Liver (tissue), 9 donors: Measurements from ENCODE around the gene HRH2. TPM values are rescaled to one million over a fixed set of nuclear protein-coding genes. Genes with fewer than 3 reads are reported as not detected.

ENCODE experiments used
- DNase-seq: peaks from one replicate; pipeline ENCODE4 v3.0.0-alpha.2; 2017; ENCODE audit warnings: low spot score
- H3K27ac ChIP-seq, 2 donors: one replicate each; pipeline ENCODE4 v1.7.0; 2013; ENCODE audit warnings: inconsistent platforms in 2 of 2, low read length in 2 of 2, control low read depth in 1 of 2, low read depth in 1 of 2, mild to moderate bottlenecking in 1 of 2
- H3K27me3 ChIP-seq, 4 donors: one replicate each; pipeline versions ENCODE4 v1.6.1 to v1.7.0; 2013; ENCODE audit warnings: low read length in 3 of 4, inconsistent platforms in 1 of 4, mild to moderate bottlenecking in 1 of 4, moderate library complexity in 1 of 4; ENCODE audit not compliant: control insufficient read depth in 4 of 4, insufficient read depth in 4 of 4
- H3K36me3 ChIP-seq, 4 donors: one replicate each; pipeline versions ENCODE4 v1.6.1 to v1.7.0; 2013; ENCODE audit warnings: low read length in 3 of 4, mild to moderate bottlenecking in 3 of 4, low read depth in 1 of 4, moderate library complexity in 1 of 4; ENCODE audit not compliant: control insufficient read depth in 4 of 4, insufficient read depth in 3 of 4
- H3K4me1 ChIP-seq, 4 donors: one replicate each; pipeline versions ENCODE4 v1.6.1 to v1.7.0; 2013; ENCODE audit warnings: low read length in 3 of 4, mild to moderate bottlenecking in 3 of 4, moderate library complexity in 1 of 4; ENCODE audit not compliant: control insufficient read depth in 4 of 4, insufficient read depth in 4 of 4
- H3K4me3 ChIP-seq, 3 donors: one replicate each; pipeline versions ENCODE4 v1.6.1 to v1.7.0; 2013; ENCODE audit warnings: low read length in 3 of 3, control low read depth in 1 of 3, low read depth in 1 of 3, mild to moderate bottlenecking in 1 of 3
- H3K9ac ChIP-seq, 2 donors: one replicate each; pipeline ENCODE4 v1.7.0; 2013; ENCODE audit warnings: low read length in 2 of 2, mild to moderate bottlenecking in 2 of 2, moderate library complexity in 2 of 2, control low read depth in 1 of 2, low read depth in 1 of 2
- H3K9me3 ChIP-seq, 4 donors: one replicate each; pipeline versions ENCODE4 v1.6.1 to v1.7.0; 2013; ENCODE audit warnings: low read length in 3 of 4; ENCODE audit not compliant: control insufficient read depth in 4 of 4
- ATF3 ChIP-seq: IDR thresholded peaks from 2 replicates; pipeline ENCODE4 v1.6.1; 2016; ENCODE audit warnings: antibody characterized with exemption
- CTCF ChIP-seq: fragments of 150-350 bp; IDR thresholded peaks from 2 replicates; pipeline ENCODE4 v1.5.1; 2017; ENCODE audit warnings: improper control_type of control experiment, low read depth, low read length; ENCODE audit not compliant: missing input control
- EGR1 ChIP-seq, 2 donors: IDR thresholded peaks; 2 replicates each; pipeline ENCODE4 v1.6.1; 2016 to 2018; ENCODE audit warnings: antibody characterized with exemption in 2 of 2, low read depth in 2 of 2
- FOXA1 ChIP-seq: IDR thresholded peaks from 2 replicates; pipeline ENCODE4 v1.6.1; 2016; ENCODE audit warnings: antibody characterized with exemption
- FOXA2 ChIP-seq: IDR thresholded peaks from 2 replicates; pipeline ENCODE4 v1.6.1; 2016; ENCODE audit warnings: antibody characterized with exemption
- GABPA ChIP-seq, 2 donors: IDR thresholded peaks in 1 of 2; conservative IDR thresholded peaks in 1 of 2; 2 replicates each; pipeline ENCODE4 v1.6.1; 2016; ENCODE audit warnings: antibody characterized with exemption in 2 of 2, mild to moderate bottlenecking in 1 of 2, moderate library complexity in 1 of 2
- HNF4A ChIP-seq, 2 donors: conservative IDR thresholded peaks; 2 replicates each; pipeline ENCODE4 v1.6.1; 2016; ENCODE audit warnings: antibody characterized with exemption in 2 of 2, mild to moderate bottlenecking in 2 of 2
- HNF4G ChIP-seq: IDR thresholded peaks from 2 replicates; pipeline ENCODE4 v1.6.1; 2016; ENCODE audit warnings: antibody characterized with exemption
- JUND ChIP-seq, 2 donors: IDR thresholded peaks; 2 replicates each; pipeline ENCODE4 v1.6.1; 2016; ENCODE audit warnings: antibody characterized with exemption in 2 of 2
- MAX ChIP-seq: IDR thresholded peaks from 2 replicates; pipeline ENCODE4 v1.6.1; 2016; ENCODE audit warnings: antibody characterized with exemption
- NR2F2 ChIP-seq: IDR thresholded peaks from 2 replicates; pipeline ENCODE4 v1.6.1; 2016; ENCODE audit warnings: antibody characterized with exemption
- RAD21 ChIP-seq, 2 donors: IDR thresholded peaks; 2 replicates each; pipeline ENCODE4 v1.6.1; 2016; ENCODE audit warnings: antibody characterized with exemption in 2 of 2, mild to moderate bottlenecking in 2 of 2
- REST ChIP-seq: IDR thresholded peaks from 2 replicates; pipeline ENCODE4 v1.6.1; 2016; ENCODE audit warnings: antibody characterized with exemption, mild to moderate bottlenecking
- RXRA ChIP-seq, 2 donors: IDR thresholded peaks; 2 replicates each; pipeline ENCODE4 v1.6.1; 2017 to 2018; ENCODE audit warnings: antibody characterized with exemption in 2 of 2, mild to moderate bottlenecking in 1 of 2
- SP1 ChIP-seq: IDR thresholded peaks from 2 replicates; pipeline ENCODE4 v1.6.1; 2018; ENCODE audit warnings: antibody characterized with exemption, mild to moderate bottlenecking
- TAF1 ChIP-seq: conservative IDR thresholded peaks from 2 replicates; pipeline ENCODE4 v1.6.1; 2016; ENCODE audit warnings: antibody characterized with exemption, mild to moderate bottlenecking
- YY1 ChIP-seq: IDR thresholded peaks from 2 replicates; pipeline ENCODE4 v1.6.1; 2016; ENCODE audit warnings: antibody characterized with exemption, mild to moderate bottlenecking
- ZBTB33 ChIP-seq: IDR thresholded peaks from 2 replicates; pipeline ENCODE4 v1.6.1; 2016; ENCODE audit warnings: antibody characterized with exemption
- WGBS: extraction: QIAGEN DNeasy Blood & Tissue Kit; methylation state at CpG from one replicate; pipeline ENCODE4 v1.1.7; 2013; 5-methylcytosine and 5-hydroxymethylcytosine counted together
- polyA plus RNA-seq, 2 donors: library from polyadenylated mRNA; stranded (reverse) in 1 of 2; unstranded in 1 of 2; fragments of 200-250 nt in 1 of 2; fragments of >200 nt in 1 of 2; fragmentation: Nextera tagmentation in 1 of 2; extraction: Ambion mirVana in 1 of 2; gene quantifications; one replicate each; pipeline versions ENCODE4 v1.2.1 to v1.2.3, GENCODE V29; 2013 to 2015
- total RNA-seq, 2 donors: library from RNA; depleted of rRNA; stranded (reverse); fragments of >200 nt; gene quantifications; one replicate each; pipeline ENCODE4 v1.2.3, GENCODE V29; 2014
- donor health status: healthy.
- donor health status: healthy.
- donor health status: healthy.
- donor health status: healthy.
- donor health status: healthy.

HRH2 gene
- total and polyA plus RNA-seq, 4 donors: 0.44 to 2.6 (median 1.3) TPM

- TF ChIP-seq HNF4A (conservative IDR thresholded peaks at IDR 0.05) (no peak), FOXA2 (no peak)
Measured at GRCh38 chr5:175640106-175640775, 17.6 kb upstream of the HRH2 start (continued).

- no peak overlapping the region for H3K4me3 ChIP-seq
- H3K27ac ChIP-seq: no peak overlapping the region
- no peaks in the 10 kb centered on the region for H3K36me3 ChIP-seq
- H3K27me3 ChIP-seq: peaks cover 0 to 2% (median 0%) of the 10 kb centered on the region in 4 donors
- TF ChIP-seq NR2F2 (no peak), YY1 (no peak), SP1 (no peak), RXRA (IDR thresholded peaks at IDR 0.05) (no peak), FOXA1 (no peak), MAX (no peak), TAF1 (no peak), JUND (IDR thresholded peaks at IDR 0.05) (no peak), FOXA2 (no peak), HNF4A (conservative IDR thresholded peaks at IDR 0.05) (no peak)
- DNase-seq: no peak
- WGBS: 86% methylated on average over 4 of the region's 4 CpGs
- H3K4me1 ChIP-seq: no peaks in the 10 kb centered on the region
- H3K9me3 ChIP-seq: peaks cover 0 to 5% (median 0%) of the 10 kb centered on the region in 4 donors
- no peak overlapping the region for H3K9ac ChIP-seq
Measured at GRCh38 chr5:175642998-175643397, 14.9 kb upstream of the HRH2 start.

- Histone ChIP-seq H3K27me3 (no peaks in the 10 kb centered on the region), H3K9me3 (peaks cover 2 to 15% (median 10%) of the 10 kb centered on the region in 4 donors), H3K4me3 (no peak overlapping the region), H3K36me3 (no peaks in the 10 kb centered on the region), H3K27ac (no peak overlapping the region), H3K9ac (no peak overlapping the region), H3K4me1 (no peaks in the 10 kb centered on the region)
- no peak for TF ChIP-seq FOXA1
- no peak for TF ChIP-seq FOXA2
- no peak for TF ChIP-seq GABPA (IDR thresholded peaks at IDR 0.05 in 1 of 2, conservative IDR thresholded peaks at IDR 0.05 in 1 of 2)
- TF ChIP-seq ATF3: no peak
- TF ChIP-seq EGR1 (IDR thresholded peaks at IDR 0.05; ENCODE audit: low read depth in 2 of 2): no peak
- TF ChIP-seq HNF4G: no peak
- no peak for TF ChIP-seq RXRA (IDR thresholded peaks at IDR 0.05)
- TF ChIP-seq YY1: no peak
- TF ChIP-seq CTCF: no peak
- TF ChIP-seq TAF1: no peak
- no peak for TF ChIP-seq REST
- no peak for TF ChIP-seq JUND (IDR thresholded peaks at IDR 0.05)
- no peak for TF ChIP-seq MAX
- TF ChIP-seq NR2F2: no peak
- TF ChIP-seq SP1: no peak
- TF ChIP-seq HNF4A (conservative IDR thresholded peaks at IDR 0.05): no peak
- no peak for TF ChIP-seq ZBTB33
- no peak for TF ChIP-seq RAD21 (IDR thresholded peaks at IDR 0.05)
- DNase-seq: no peak
- WGBS: 74% methylated on average over 3 of the region's 3 CpGs
Measured at GRCh38 chr5:175646251-175646650, 11.6 kb upstream of the HRH2 start.
